Fibroblast of gingiva (primary cell): ENCODE measurements around the gene ZNF689.
"Not testable (repeated sequence)": the region's sequence is repeated elsewhere in the genome, so short reads cannot be mapped to it uniquely, and the experiment has no call there.

ENCODE experiments used
- DNase-seq: peaks from one replicate; pipeline ENCODE4 v3.0.0-alpha.2; 2011; ENCODE audit warnings: low read depth

The ZNF689 gene

DNA sequence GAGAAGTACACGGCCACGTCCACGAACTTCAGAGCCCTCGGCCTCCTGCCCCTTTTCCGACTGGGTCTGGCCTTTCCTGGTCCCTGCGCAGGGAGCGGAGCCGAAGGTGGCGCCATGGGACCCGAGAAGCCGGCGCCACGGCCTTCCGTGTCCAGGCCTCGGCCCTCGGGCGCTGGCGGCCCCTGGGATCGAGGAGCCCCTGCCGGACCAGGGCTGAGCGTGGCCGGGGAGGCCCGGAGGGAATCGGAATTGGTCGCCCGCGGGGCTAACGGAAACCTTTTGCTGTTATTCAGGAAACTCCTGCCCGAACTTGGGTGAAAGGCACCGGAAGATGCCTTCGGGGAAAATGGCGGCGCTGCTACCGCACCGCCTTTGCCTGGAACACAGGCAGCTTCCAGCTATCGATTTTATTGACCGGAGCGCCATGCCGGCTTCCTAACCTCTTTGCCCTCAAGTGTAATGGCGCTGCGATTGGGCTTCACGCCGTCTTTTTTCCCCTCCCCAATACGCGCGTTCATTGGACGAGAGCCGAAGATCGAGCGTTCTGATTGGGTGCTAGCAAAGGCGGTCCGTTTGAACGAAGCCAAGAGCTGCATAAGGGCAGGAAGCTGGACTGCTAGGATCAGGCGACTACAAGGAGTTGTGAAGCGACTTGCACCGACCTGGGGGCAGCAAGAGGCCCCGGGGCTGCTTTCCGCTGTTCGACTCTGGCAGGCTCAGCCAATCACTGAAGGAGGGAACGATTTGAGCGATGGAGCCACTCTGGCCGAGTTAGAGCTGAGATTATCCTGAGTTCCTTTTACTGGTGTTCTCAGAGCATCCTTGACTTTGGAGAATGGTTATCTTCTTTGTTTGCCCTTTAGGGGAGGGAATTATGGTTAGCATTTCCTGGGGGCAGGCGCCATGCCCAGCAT lies at the start of gene ZNF689:
Gene ZNF689 (minus strand): TSS at position 464 of the 914 bp plus-strand sequence. CDS start 348 bp downstream, at position 116.
- peak; percentile 95 for DNase-seq

DNA sequence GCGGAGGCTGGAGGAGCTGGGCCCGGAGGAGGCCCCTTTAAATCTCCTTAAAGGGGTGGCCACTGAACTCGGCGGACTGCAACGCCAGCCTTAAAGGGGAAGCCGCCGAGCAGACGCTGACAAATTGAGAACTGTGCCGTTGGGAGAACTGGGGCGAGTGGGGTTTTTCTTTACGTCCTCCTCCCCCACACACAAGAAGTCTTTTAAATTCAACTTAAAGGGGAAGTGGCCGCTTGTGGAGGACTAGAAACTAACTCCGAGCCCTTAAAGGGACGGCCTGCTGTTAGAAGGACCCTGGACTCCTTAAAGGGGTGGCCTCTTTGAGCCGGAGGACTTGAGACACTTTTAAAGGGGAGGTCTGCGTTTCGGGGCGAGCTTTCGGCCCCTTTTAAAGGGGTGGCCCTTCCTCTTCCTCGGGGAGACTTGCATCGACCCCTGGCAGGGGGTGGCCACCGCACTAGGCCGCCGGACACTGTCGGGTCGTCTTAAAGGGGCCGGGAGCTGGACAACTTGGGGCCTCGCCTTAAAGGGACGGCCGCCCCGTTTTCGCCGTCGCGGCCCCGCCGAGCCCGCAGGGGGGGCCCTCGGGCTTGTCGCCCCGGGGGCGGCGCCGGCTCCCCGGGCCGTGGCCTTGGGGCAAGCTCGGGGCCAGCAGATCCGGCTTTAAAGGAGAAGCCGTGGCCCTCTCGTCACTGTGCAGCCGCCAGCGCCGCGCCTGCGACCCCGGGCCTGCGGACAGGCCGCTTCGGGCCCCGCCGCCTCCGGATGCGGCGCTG lies 48.7 kb upstream of the ZNF689 start:
- peak; percentile 98 for DNase-seq

DNA sequence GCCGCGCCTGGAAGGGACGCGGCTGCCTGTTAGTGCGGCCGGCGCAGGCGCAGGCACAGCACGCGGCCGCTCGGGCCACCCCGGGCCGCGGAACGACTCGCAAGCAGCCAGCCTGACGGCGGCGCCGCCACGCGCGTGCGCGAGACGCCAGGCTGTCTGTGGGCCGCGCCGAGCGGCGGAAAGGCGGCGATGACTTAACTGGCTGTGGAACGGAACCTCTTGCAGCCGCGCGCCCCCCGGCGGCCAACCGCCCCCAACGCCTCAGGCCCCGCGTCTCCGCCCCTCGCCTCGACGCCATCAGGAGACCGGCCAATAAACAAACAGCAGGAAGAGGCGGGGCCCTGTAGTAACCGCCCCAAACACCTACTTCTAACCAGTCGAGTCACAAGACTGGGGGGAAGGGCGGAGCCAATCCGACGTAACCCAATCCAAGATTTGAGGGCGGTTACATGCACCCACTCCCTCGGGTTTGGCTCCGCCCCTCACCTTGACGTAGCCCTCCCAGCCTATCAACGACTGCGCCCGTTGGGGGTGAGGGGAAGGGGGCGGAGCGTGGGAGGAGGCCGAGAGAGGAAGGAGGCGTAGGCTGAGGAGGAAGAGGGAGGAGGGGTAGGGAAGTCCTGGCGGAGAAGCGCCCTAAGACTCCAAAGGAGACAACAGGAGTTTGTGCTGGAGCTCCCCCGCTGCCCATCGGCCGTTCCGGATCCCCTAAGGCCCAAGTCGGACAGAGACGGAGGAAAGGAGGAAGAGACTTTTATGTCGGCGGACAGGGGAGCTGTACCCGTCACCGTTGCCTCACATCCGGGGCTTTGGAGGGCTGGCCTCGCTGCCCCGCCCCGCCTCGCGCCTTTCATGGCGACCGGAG lies 47.9 kb upstream of the ZNF689 start, which contains the start of gene FBRS:
Gene FBRS (plus strand): TSS at position 566 of the 865 bp plus-strand sequence. CDS start 1,088 bp downstream, outside the sequence.
- peak; percentile 100 for DNase-seq

DNA sequence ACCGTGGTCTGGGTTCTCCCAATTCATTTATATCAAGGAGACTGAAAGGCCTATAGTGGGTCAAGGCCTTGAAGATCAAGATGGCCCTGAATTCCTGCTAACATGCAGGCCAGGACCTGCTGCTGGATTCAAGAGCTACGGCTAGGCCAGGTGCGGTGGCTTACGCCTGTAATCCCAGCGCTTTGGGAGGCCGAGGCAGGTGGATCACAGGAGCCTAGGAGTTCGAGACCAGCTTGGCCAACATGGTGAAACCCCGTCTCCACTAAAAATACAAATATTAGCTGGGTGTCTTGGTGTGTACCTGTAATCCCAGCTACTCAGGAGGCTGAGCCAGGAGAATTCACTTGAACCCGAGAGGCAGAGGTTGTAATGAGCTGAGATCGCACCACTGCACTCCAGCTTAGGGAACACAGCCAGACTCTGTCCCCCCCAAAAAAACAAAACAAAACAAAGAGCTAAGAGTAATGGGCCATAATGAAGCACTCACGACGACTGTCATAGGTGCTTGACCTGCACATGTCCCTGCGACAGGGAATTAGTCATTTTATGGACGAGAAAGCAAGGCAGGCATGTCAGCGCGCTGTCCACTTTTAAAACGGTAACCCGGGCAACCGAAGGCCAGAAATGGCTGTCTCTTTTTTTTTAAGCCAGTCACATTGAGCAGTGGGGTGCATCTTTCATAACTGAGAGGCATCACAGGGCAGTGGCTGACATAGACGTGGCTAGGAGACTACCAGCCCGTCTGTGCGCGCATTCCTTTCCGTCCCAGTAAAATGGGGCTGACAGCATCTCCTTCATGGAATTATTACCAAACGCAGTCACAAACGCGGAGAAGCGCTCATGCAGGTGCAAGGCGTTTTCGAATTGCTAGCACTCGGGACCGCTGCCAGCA lies 47.0 kb upstream of the ZNF689 start:
- DNase-seq: no peak

DNA sequence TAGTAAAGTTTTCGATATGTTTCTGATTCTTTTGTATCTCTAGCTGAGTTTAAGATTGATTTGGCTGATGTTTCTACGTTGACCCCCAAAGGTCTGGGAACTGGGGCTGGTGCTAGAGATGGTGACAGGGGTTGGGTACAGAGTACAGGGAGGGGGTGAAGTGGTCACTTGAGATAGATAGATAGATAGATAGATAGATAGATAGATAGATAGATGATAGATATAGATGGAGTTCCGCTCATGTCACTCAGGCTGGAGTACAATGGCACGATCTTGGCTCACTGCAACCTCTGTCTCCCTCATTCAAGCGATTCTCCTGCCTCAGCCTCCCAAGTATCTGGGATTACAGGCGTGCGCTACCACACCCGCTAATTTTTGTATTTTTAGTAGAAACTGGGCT lies 46.2 kb upstream of the ZNF689 start:
- DNase-seq: no peak

DNA sequence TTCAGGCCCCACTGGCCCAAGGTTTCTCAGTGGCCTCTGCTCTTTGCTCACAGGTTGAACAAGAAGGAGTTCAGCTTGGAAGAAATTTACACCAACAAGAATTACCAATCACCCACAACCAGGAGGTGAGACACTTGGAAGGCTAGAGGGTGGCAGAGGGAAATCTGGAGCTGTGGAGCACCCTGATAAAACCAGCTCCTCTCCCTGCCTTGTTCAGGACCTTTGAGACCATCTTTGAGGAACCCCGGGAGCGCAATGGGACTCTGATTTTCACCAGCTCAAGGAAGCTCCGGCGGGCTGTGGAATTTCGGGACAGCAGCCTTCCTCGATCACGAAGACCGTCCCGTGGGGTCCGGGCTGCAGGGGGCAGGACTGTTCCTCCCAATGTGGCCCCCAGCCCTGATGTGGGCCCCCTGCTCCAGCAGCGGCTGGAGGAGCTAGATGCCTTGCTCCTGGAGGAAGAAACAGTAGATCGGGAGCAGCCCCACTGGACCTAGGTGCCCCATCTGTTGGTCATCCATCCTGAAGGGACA lies 45.7 kb upstream of the ZNF689 start:
- no peak for DNase-seq

DNA sequence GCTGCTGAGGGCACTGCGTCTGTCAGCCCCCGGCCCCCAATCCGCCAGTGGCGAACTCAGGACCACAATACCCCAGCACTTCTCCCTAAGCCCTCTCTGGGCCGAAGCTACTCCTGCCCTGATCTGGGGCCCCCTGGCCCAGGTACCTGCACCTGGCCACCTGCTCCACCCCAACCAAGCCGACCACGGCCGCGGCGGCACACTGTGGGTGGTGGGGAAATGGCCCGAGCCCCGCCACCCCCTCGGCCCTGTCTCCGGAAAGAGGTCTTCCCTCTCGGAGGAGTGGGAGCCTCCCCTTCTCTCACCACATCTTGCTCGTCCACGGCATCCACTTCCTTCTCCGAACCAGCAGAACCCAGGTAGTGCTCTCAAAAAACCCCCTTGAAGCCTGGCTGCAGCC lies 44.7 kb upstream of the ZNF689 start:
- DNase-seq: no peak

DNA sequence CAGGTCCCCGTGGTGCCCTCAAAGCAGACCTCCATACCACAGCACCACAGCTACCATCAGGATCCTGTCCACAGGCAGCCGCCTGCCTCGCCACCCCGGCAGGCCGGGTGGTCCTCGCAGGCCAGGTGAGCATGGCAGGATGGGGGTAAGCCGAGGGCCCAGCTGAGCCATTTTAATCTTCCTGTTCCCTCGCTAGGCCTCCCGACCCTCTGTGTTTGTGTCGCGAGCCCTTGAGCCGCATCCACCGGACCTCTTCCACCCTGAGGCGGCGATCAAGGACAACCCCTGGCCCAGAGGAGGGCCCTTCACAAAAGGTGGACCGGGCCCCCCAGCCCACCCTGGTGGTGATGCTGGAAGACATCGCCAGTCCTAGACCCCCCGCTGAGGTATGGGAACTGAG lies 42.5 kb upstream of the ZNF689 start:
- DNase-seq: no peak

DNA sequence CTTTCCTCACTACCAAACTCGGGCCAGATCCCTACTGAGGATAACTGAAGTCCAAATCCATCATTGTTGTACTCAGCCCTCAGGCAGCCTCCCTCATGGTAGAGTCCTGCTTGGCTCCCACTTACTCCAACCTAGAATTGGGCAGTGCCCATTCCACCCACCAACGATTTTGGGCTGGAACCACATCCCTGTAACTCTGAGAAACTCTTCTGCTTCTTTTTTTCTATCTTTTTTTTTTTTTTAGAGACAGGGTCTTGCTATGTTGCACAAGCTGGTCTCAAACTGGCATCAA lies 41.8 kb upstream of the ZNF689 start:
- no peak for DNase-seq

DNA sequence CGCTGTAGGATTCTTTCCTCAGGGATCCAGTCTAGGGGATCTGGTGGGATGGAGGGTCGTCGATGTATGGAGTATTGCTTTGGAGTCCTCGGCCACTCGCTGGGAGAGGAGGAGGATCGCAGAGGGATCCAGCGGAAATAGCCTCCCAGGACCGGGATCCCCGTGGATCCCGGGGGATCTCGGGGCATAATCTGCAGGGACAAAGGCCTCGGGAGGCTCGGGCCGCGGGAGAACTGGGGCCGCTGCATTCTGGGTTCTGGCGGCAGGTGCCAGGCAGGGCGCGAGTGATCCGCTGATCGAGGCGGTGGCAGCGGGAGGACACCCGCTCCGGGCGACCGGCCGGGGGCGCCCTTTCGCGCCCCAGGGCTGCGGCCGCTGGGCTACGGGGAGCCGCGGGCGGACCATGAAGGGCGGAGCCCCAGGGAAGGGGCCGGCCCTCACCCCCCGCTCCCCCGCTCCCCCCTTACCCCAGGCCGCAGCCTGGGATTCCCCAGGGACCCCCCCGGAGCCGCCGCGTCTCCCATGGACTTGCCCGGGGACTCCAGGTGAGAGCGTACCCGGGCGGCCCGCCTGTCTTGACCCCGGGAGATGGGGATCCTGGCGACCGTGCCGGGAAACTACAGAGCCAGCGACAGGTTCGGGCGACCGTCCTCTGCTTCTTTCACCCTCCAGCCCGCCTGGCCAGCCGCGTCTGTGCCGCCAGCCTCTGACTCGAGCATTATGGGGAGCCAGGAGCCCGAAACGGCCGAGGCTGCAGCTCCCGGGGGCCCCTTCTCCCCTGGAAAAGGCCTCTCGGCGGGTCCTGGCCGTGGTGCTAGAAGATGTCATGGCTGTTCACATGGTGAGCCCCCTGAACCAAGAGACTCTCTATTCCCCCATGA lies 41.2 kb upstream of the ZNF689 start:
- DNase-seq: peak; percentile 74

DNA sequence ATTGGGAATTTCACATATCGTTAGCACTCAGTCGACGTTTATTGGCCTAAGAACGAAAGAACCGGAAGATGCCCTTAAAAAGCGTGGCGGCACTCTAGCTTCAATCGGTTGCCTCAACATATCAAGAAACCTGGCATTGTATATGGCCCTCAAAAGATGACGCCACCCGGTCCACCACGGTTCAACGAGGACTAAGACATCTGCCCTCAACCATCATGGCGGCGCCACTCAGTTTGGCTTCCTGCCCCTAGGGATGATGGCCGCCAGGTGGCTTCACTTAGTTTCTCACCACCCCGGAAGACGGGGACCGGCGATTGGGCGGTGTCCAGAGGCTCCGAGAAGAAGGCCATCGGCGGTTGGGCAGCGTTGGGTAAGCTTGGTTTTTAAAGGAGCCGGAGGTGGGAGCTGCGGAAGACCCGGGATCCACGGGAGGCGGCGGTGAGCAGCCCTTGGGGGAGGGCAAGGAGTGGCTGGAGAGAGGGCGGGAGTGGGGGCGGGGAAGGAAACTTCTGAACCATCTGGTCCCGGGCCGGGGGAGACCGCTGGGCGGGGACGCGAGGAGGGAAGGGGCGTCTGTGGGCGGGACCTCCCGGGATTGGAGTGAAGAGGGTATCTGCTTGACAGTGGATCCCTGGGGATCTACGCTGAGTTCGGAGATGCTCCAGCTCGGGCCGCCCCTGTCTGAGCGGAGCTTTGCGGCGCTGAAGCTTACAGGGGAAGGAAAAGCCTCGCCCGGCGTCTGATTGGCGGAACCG lies 40.4 kb upstream of the ZNF689 start, which contains the start of gene PRR14:
Gene PRR14 (plus strand): TSS at position 592 of the 755 bp plus-strand sequence. CDS start 686 bp downstream, outside the sequence.
- peak; percentile 100 for DNase-seq

DNA sequence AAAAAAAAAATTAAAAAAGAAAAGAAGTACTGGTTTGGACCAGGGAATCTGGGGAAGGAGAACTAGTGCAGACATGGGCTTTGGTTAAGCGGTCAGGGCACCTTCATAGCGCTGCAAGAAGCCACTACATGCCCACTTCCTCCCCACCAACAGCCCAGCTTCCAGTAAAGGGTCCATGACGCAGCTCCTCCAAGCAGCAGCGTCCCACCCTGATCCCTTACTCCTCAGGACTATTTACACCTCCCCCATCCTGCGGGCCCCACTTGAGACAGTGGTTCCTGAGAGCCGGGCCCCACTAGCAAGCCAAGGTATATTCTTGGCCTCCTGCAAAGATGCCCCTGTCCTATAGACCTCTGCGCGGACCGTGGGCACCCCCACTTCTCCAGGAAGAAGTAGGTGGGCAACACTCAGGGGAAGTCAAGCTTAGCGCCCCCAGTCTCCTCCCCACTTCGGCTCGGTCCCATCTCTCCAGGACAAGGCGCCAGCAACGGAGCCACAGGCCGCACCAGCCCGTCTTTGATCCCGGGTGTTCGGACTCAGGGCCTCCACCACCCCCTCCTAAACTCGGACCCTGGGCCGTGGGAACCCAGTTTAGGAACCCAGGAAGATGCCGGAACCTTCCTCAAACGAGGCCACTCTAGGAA lies 39.7 kb upstream of the ZNF689 start:
- no peak for DNase-seq

DNA sequence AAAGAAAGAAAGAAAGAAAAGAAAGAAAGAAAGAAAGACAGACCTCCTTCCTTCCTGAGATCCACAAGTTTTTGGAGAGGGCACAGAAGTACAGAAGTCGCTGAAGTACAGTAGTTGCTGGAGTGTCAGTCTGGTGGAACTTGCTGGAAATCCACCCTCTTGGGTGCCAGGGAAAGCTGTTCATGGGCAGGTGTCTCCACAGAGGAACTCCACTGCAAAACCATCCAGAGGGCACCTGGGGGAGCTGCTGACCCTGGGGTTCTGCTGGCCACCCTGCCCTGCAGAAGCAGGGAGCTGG lies 37.0 kb upstream of the ZNF689 start:
- DNase-seq: no peak

DNA sequence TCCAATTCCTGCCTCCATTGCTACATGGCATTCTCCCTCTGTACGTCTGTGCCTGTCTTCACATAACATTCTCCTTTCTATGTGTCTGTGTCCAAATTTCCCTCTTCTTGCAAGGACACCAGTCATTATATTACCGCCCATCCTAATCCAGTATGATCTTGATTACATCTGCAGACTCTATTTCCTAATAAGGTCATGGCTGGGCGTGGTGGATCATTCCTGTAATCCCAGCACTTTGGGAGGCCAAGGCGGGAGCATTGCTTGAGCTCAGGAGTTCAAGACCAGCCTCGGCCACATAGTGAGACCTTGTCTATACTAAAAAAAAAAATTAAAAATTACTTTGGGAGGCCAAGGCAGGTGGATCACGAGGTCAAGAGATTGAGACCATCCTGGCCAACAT lies 35.5 kb upstream of the ZNF689 start:
- DNase-seq: no peak

DNA sequence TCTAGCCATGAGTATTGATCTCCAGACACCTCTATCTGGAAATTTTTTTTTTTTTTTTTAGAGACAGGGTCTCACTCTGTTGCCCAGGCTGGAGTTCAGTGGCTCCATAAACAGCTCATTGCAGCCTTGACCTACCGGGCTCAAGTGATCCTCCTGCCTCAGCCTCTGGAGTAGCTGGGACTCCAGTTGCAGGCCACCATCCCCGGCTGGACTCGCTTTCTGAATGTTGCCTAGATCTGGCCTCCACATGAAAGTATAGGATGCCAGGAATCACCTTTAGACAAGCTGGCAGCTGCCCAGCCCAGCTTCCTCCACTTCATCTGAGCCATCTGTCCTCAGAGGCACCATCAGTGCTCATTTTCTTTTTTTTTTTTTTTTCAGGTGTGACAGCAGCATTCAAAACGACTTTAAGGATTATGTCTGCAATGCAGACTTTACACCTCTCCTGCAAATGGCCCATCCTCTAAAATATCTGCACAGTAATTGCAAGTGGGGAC lies 34.2 kb upstream of the ZNF689 start:
- no peak for DNase-seq

DNA sequence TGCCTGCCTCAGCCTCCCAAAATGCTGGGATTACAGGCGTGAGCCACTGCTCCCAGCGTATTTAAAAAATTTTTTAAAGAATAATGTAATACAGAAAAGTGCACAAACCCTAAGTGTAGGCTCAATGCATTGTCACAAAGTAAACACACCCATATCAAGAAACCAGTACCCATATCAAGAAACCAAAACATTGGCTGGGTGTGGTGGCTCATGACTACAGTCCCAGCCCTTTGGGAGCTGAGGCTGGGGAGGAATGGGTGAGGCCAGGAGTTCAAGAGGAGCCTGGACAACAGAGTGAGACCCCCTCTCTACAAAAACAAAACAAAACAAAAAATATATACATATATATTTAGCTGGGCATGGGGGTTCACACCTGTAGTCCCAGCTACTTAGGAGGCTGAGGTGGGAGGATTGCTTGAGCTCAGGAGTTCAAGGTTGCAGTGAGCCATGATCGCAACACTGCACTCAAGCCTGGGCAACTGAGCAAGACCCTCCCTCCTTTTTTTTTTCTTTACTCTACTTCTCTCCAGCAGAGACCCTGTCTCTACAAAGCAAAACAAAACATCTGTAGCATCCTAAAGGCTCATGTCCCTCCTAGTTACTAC lies 31.3 kb upstream of the ZNF689 start:
- no peak for DNase-seq

DNA sequence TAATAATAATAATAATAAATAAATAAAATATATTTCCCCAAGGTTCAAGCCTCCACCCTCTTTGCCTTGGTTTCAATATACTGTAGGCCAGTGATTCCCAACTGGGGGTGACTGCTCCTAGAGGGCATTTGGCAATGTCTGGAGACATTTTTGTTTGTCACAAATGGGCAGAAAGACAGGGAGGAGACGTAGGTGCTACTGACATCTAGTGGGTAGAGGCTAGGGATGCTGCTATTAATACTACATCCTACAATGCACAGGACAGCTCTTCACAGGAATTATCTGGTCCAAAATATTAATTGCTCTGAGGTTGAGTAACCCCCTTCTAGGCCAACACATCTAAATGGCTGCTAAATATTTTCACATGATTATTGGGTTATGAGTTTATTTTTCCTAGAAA lies 27.8 kb upstream of the ZNF689 start:
- DNase-seq: peak; percentile 49

DNA sequence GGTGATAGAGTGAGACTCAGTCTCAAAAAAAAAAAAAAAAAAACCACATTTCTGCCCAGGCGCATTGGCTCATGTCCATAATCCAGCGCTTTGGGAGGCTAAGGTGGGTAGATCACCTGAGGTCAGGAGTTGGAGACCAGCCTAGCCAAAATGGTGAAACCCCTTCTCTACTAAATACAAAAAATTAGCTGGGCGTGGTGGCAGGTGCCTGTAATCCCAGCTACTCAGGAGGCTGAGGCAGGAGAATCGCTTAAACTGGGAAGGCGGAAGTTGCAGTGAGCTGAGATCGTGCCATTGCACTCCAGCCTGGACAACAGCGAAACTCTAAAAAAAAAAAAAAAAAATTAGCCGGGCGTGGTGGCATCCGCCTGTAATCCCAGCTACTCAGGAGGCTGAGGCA lies 26.9 kb upstream of the ZNF689 start:
- not testable (repeated sequence) for DNase-seq
